HUES6 (cell line): Measurements from ENCODE around the gene KIRREL3.
A peak's percentile ranks its signal among the peaks of the same experiment; 100 is the strongest.

Experiments used
- H3K27ac ChIP-seq: 2 replicates; pipeline ENCODE4 v1.7.0; 2013; ENCODE audit warnings: low read depth, mild to moderate bottlenecking, low read length, inconsistent platforms
- H3K27me3 ChIP-seq: 2 replicates; pipeline ENCODE4 v1.6.1; 2013; ENCODE audit warnings: low read length; ENCODE audit not compliant: control insufficient read depth, insufficient read depth
- H3K36me3 ChIP-seq: 2 replicates; pipeline ENCODE4 v1.6.1; 2013; ENCODE audit warnings: low read length; ENCODE audit not compliant: control insufficient read depth, insufficient read depth
- H3K4me1 ChIP-seq: 2 replicates; pipeline ENCODE4 v1.6.1; 2013; ENCODE audit warnings: low read length; ENCODE audit not compliant: control insufficient read depth, insufficient read depth
- H3K4me3 ChIP-seq: 2 replicates; pipeline ENCODE4 v1.5.1; 2013; ENCODE audit warnings: low read depth, low read length
- H3K9ac ChIP-seq: one replicate; pipeline ENCODE4 v1.6.1; 2013; ENCODE audit warnings: mild to moderate bottlenecking, low read length
- H3K9me3 ChIP-seq: 2 replicates; pipeline ENCODE4 v1.6.1; 2013; ENCODE audit warnings: low read depth, low read length; ENCODE audit not compliant: control insufficient read depth, insufficient read depth

Gene KIRREL3

GRCh38 chr11:127027789-127028188 lies 27.2 kb upstream of the KIRREL3 start:
- H3K4me3 ChIP-seq = no peak overlapping the region
- no peaks in the 10 kb centered on the region for H3K9me3 ChIP-seq
- no peaks in the 10 kb centered on the region; the same call in 1 of the 2 replicates for H3K27me3 ChIP-seq
- H3K27ac ChIP-seq = no peak overlapping the region
- H3K4me1 ChIP-seq = no peaks in the 10 kb centered on the region
- H3K36me3 ChIP-seq = no peaks in the 10 kb centered on the region
- H3K9ac ChIP-seq = no peak overlapping the region

GRCh38 chr11:127027000-127027399 lies 26.4 kb upstream of the KIRREL3 start:
- Histone ChIP-seq H3K27ac (no peak overlapping the region), H3K9ac (no peak overlapping the region), H3K4me3 (no peak overlapping the region), H3K4me1 (no peaks in the 10 kb centered on the region), H3K9me3 (no peaks in the 10 kb centered on the region), H3K27me3 (no peaks in the 10 kb centered on the region; the same call in 1 of the 2 replicates), H3K36me3 (no peaks in the 10 kb centered on the region)

- Histone ChIP-seq H3K27me3 (no peaks in the 10 kb centered on the region; the same call in 1 of the 2 replicates), H3K9ac (no peak overlapping the region), H3K9me3 (no peaks in the 10 kb centered on the region), H3K36me3 (no peaks in the 10 kb centered on the region), H3K4me1 (no peaks in the 10 kb centered on the region), H3K4me3 (no peak overlapping the region), H3K27ac (no peak overlapping the region)
Measured at GRCh38 chr11:127023991-127024390, 23.4 kb upstream of the KIRREL3 start.

GRCh38 chr11:127018683-127019279 lies 18.2 kb upstream of the KIRREL3 start:
- H3K36me3 ChIP-seq = no peaks in the 10 kb centered on the region

GRCh38 chr11:127017482-127017881 lies 16.9 kb upstream of the KIRREL3 start:
- no peaks in the 10 kb centered on the region for H3K9me3 ChIP-seq
- no peak overlapping the region for H3K4me3 ChIP-seq
- H3K36me3 ChIP-seq = no peaks in the 10 kb centered on the region
- no peak overlapping the region for H3K27ac ChIP-seq
- peaks cover 7% of the 10 kb centered on the region; the same call in 1 of the 2 replicates for H3K27me3 ChIP-seq
- no peaks in the 10 kb centered on the region; the same call in 1 of the 2 replicates for H3K4me1 ChIP-seq
- H3K9ac ChIP-seq = no peak overlapping the region

More at GRCh38 chr11:127018683-127019279, 18.2 kb upstream of the KIRREL3 start:
- Histone ChIP-seq H3K4me3 (no peak overlapping the region), H3K9me3 (no peaks in the 10 kb centered on the region), H3K4me1 (no peaks in the 10 kb centered on the region; the same call in 1 of the 2 replicates), H3K27me3 (no peaks in the 10 kb centered on the region; the same call in 1 of the 2 replicates), H3K27ac (no peak overlapping the region), H3K9ac (no peak overlapping the region)

GRCh38 chr11:127013550-127013949 lies 13.0 kb upstream of the KIRREL3 start:
- Histone ChIP-seq H3K36me3 (no peaks in the 10 kb centered on the region), H3K27me3 (peaks cover 7% of the 10 kb centered on the region; the same call in 1 of the 2 replicates), H3K27ac (no peak overlapping the region), H3K9ac (no peak overlapping the region), H3K9me3 (no peaks in the 10 kb centered on the region), H3K4me1 (no peaks in the 10 kb centered on the region; the same call in 1 of the 2 replicates), H3K4me3 (no peak overlapping the region)

- no peaks in the 10 kb centered on the region for H3K9me3 ChIP-seq
- H3K27ac ChIP-seq = no peak overlapping the region
- no peak overlapping the region for H3K4me3 ChIP-seq
- H3K27me3 ChIP-seq = peaks cover 60% of the 10 kb centered on the region
- H3K36me3 ChIP-seq = no peaks in the 10 kb centered on the region
- H3K4me1 ChIP-seq = peaks cover 18% of the 10 kb centered on the region
- H3K9ac ChIP-seq = no peak overlapping the region
Measured at GRCh38 chr11:127006311-127006710, 5.7 kb upstream of the KIRREL3 start.

GRCh38 chr11:127003260-127003981 lies 2.9 kb upstream of the KIRREL3 start:
- H3K9me3 ChIP-seq = no peaks in the 10 kb centered on the region
- H3K4me1 ChIP-seq = peaks cover 27% of the 10 kb centered on the region
- H3K27me3 ChIP-seq = peaks cover 89% of the 10 kb centered on the region
- no peak overlapping the region for H3K9ac ChIP-seq
- H3K27ac ChIP-seq = no peak overlapping the region
- no peaks in the 10 kb centered on the region for H3K36me3 ChIP-seq
- peak overlapping the region; percentile 74 for H3K4me3 ChIP-seq

GRCh38 chr11:127002669-127003259 lies 2.2 kb upstream of the KIRREL3 start:
- H3K27me3 ChIP-seq = peaks cover 96% of the 10 kb centered on the region
- no peaks in the 10 kb centered on the region for H3K9me3 ChIP-seq
- no peak overlapping the region for H3K27ac ChIP-seq
- no peak overlapping the region for H3K9ac ChIP-seq
- peak overlapping the region; percentile 74 for H3K4me3 ChIP-seq
- H3K36me3 ChIP-seq = no peaks in the 10 kb centered on the region
- peaks cover 27% of the 10 kb centered on the region for H3K4me1 ChIP-seq

GRCh38 chr11:127000981-127001380 lies 411 bp upstream of the KIRREL3 start:
- H3K9me3 ChIP-seq = no peaks in the 10 kb centered on the region
- H3K9ac ChIP-seq = no peak overlapping the region
- H3K27ac ChIP-seq = no peak overlapping the region
- no peaks in the 10 kb centered on the region for H3K36me3 ChIP-seq
- H3K27me3 ChIP-seq = peaks cover 100% of the 10 kb centered on the region
- H3K4me3 ChIP-seq = peak overlapping the region; percentile 55
- peaks cover 27% of the 10 kb centered on the region for H3K4me1 ChIP-seq

- Histone ChIP-seq H3K4me3 (no peak overlapping the region), H3K9me3 (no peaks in the 10 kb centered on the region), H3K36me3 (no peaks in the 10 kb centered on the region), H3K27me3 (peaks cover 100% of the 10 kb centered on the region), H3K27ac (no peak overlapping the region), H3K9ac (no peak overlapping the region), H3K4me1 (peaks cover 27% of the 10 kb centered on the region)
Measured at GRCh38 chr11:126999366-126999765, 1.2 kb downstream of the KIRREL3 start.
